ENCODE results near the gene HMMR.

DNA sequence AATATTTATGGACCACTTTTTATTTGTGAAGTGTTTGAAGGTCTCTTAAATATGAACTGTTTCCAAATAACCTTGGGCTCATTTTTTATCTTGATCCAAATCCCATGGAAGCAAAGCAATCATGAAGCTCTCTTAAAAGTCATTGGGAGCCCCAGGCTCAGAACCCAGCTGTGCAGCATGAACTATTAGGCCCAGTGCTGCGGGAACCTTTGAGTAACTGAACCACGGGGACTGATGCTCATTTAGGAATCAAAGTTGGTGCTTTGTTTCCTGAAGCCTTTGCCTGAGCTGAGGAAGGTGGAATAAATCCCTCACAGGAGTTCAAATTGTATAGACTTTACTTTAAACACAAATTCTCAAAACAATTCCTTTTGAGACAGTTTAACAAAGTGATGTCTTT lies 72.8 kb downstream of the HMMR start:
- TF ChIP-seq, protein P1, sequence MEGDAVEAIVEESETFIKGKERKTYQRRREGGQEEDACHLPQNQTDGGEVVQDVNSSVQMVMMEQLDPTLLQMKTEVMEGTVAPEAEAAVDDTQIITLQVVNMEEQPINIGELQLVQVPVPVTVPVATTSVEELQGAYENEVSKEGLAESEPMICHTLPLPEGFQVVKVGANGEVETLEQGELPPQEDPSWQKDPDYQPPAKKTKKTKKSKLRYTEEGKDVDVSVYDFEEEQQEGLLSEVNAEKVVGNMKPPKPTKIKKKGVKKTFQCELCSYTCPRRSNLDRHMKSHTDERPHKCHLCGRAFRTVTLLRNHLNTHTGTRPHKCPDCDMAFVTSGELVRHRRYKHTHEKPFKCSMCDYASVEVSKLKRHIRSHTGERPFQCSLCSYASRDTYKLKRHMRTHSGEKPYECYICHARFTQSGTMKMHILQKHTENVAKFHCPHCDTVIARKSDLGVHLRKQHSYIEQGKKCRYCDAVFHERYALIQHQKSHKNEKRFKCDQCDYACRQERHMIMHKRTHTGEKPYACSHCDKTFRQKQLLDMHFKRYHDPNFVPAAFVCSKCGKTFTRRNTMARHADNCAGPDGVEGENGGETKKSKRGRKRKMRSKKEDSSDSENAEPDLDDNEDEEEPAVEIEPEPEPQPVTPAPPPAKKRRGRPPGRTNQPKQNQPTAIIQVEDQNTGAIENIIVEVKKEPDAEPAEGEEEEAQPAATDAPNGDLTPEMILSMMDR (IDR thresholded peaks at IDR 0.05) = no peak
- TF ChIP-seq POLR2A (IDR thresholded peaks at IDR 0.05) = no peak

Measured in sigmoid colon (tissue), 3 donors.